Heart left ventricle (tissue), 13 donors: ENCODE data around the gene DGCR6L.
"Not testable (repeated sequence)": the region's sequence is repeated elsewhere in the genome, so short reads cannot be mapped to it uniquely, and the experiment has no call there.

ENCODE experiments used
- CTCF ChIP-seq, 12 donors: fragments of 200-600 bp; sonication (generic) in 4 of 12; IDR thresholded peaks; one replicate each; pipeline versions ENCODE4 v1.5.0 to v1.8.0; 2018 to 2022; ENCODE audit warnings: antibody characterized with exemption in 12 of 12, mild to moderate bottlenecking in 5 of 12
- POLR2A ChIP-seq, 2 donors: fragments of 450-650 bp; IDR thresholded peaks; one replicate each; pipeline ENCODE4 v1.6.1; 2017; ENCODE audit warnings: antibody characterized with exemption in 2 of 2, mild to moderate bottlenecking in 2 of 2, moderate library complexity in 2 of 2
- donor health status: ischemic (EF 13 %, LVEDD 7.1; RV severe dilation, severe dysfunction).
- donor health status: DM: no; HTN: yes; CAD: no.
- donor health status: DM: no; HTN: no; CAD: no.
- donor health status: ischemic (EF 25% LVEDD 6.9; RV normal size, moderate dysfunction).
- donor health status: ischemic (EF 25% LVEDD 5.7; RV mildly dilated, moderate dysfunction).
- donor health status: ischemic (EF 35%, LVEDD 5.7; RV mildly dilated, moderate dysfunction).
- donor health status: nonischemic (EF 11% LVEDD 7.7; RV severe dilation, severe dysfunction).
- donor health status: DM: yes; HTN: yes; CAD: no.
- donor health status: PGD.
- donor health status: ischemic (EF 29% LVEDD 5.4; RV normal size, mild dysfunction).
- donor health status: nonischemic (EF 23%, LVEDD 6.1; RV moderate dilation, normal function).

- TF ChIP-seq POLR2A, CTCF (IDR thresholded peaks at IDR 0.05): not testable (repeated sequence)
These were observed 6.1 kb upstream of the DGCR6L start for GRCh38 chr22:20325996-20326395.
